ENCODE results near the gene ZNF536.

- no peak for TF ChIP-seq CTCF (conservative IDR thresholded peaks at IDR 0.05)
- TF ChIP-seq EZH2 (IDR thresholded peaks at IDR 0.05; ENCODE audit: low read depth): no peak
Observed at GRCh38 chr19:30353394-30353945, 18.7 kb upstream of the ZNF536 start.
